ENCODE results near the gene MIER1. TPM values are rescaled to one million over a fixed set of nuclear protein-coding genes. Genes with fewer than 3 reads are reported as not detected.

Gene MIER1
- total and polyA plus RNA-seq, 5 experiments from 2014 or later = 30.1 to 68.5 (median 37.3) TPM

- Mint-ChIP-seq H3K27me3 (no peaks in the 10 kb centered on the region), H3K9me3 (no peaks in the 10 kb centered on the region)
These were observed 1.2 kb downstream of the MIER1 start for GRCh38 chr1:66925944-66926343.

GRCh38 chr1:66927528-66927927, 2.7 kb downstream of the MIER1 start:
- peaks cover 16 to 60% (median 53%) of the 10 kb centered on the region in 4 donors for H3K4me1 Mint-ChIP-seq
- POLR2A ChIA-PET = interaction anchor here (0.9 kb wide), 1 partner anchor 85 kb away, joined by 3 read pairs; no protein-coding TSS in a partner anchor
- DNase-seq (no peak), ATAC-seq (no peak)
- peak overlapping the region in 5 of 10 donors; percentile 6 to 65 (median 38) for H3K27ac Mint-ChIP-seq
- H3K36me3 Mint-ChIP-seq = no peaks in the 10 kb centered on the region
- H3K4me3 Mint-ChIP-seq = peak overlapping the region in 1 of 10 donors; percentile 12
- no peaks in the 10 kb centered on the region for H3K27me3 Mint-ChIP-seq
- H3K9me3 Mint-ChIP-seq = no peaks in the 10 kb centered on the region

More at GRCh38 chr1:66925944-66926343, 1.2 kb downstream of the MIER1 start:
- H3K4me1 Mint-ChIP-seq = peaks cover 10 to 50% (median 47%) of the 10 kb centered on the region in 4 donors
- POLR2A ChIA-PET = interaction anchor here (0.9 to 2.5 kb wide), 5 partner anchors 9 to 223 kb away, joined by 3 to 17 read pairs (median 4); no protein-coding TSS in a partner anchor
- peak overlapping the region; percentile 94 to 99 (median 97) for H3K27ac Mint-ChIP-seq
- H3K4me3 Mint-ChIP-seq = peak overlapping the region; percentile 93 to 98 (median 96)
- ATAC-seq (no peak), DNase-seq (no peak)
- no peaks in the 10 kb centered on the region for H3K36me3 Mint-ChIP-seq

DNA sequence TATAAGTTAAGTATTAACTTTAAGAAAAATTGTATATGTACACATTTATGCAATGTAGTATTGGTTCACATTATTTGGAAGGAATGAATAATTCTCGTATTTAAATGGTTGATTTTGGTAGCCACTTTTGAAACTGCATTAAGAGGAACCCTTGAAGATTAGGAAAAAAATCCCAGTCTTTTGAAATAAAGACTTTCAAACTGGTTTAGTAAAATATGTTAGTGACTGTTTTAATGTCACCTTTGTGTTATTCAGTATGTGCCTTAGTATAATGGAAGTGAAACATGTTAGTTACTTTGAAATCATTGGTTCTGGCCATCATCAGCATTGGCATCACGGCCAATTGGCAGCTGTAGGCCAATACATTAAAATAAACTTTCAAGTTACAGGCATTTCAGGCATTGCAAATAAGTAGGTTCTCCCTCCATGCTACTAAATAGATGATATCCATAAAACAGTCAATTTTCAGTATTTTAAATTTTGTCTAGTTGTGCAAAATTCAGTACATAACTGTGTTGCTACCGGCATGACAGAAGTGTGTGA, 4.4 kb downstream of the MIER1 start:
- H3K27ac Mint-ChIP-seq = peak overlapping the region; percentile 84 to 98 (median 92)
- POLR2A ChIA-PET = interaction anchor here (1.3 to 2.2 kb wide), 5 partner anchors 9 to 756 kb away, joined by 3 to 12 read pairs (median 4); partner anchors contain the start of genes GADD45A, SERBP1 and SLC35D1
- H3K4me3 Mint-ChIP-seq = peak overlapping the region; percentile 84 to 97 (median 92)
- no peaks in the 10 kb centered on the region for H3K36me3 Mint-ChIP-seq
- no peaks in the 10 kb centered on the region for H3K27me3 Mint-ChIP-seq
- ATAC-seq = no peak
- DNase-seq = peak in 1 of 10 donors; percentile 26
- peaks cover 14 to 64% (median 57%) of the 10 kb centered on the region in 4 donors for H3K4me1 Mint-ChIP-seq
- H3K9me3 Mint-ChIP-seq = no peaks in the 10 kb centered on the region

GRCh38 chr1:66929691-66929998, 4.9 kb downstream of the MIER1 start:
- no peak for ATAC-seq
- Mint-ChIP-seq H3K9me3 (no peaks in the 10 kb centered on the region), H3K27ac (peak overlapping the region; percentile 84 to 98 (median 92)), H3K36me3 (no peaks in the 10 kb centered on the region), H3K4me3 (peak overlapping the region; percentile 84 to 97 (median 92)), H3K4me1 (peaks cover 14 to 66% (median 57%) of the 10 kb centered on the region in 4 donors), H3K27me3 (no peaks in the 10 kb centered on the region)
- DNase-seq = no peak
- POLR2A ChIA-PET = interaction anchor here (0.6 to 2.2 kb wide), 10 partner anchors 10 to 756 kb away, joined by 3 to 12 read pairs (median 4); partner anchors contain the start of genes GADD45A, SERBP1 and SLC35D1

- POLR2A ChIA-PET = interaction anchor here (0.6 to 2.2 kb wide), 14 partner anchors 10 to 755 kb away, joined by 3 to 12 read pairs (median 3); partner anchors contain the start of genes GADD45A, SERBP1 and SLC35D1
- ATAC-seq (peak; percentile 64 to 70), DNase-seq (peak; percentile 89 to 97 (median 94))
- H3K4me1 Mint-ChIP-seq = peaks cover 14 to 72% (median 60%) of the 10 kb centered on the region in 4 donors
- H3K36me3 Mint-ChIP-seq = no peaks in the 10 kb centered on the region
- no peaks in the 10 kb centered on the region for H3K9me3 Mint-ChIP-seq
- H3K4me3 Mint-ChIP-seq = peak overlapping the region; percentile 84 to 97 (median 92)
- peak overlapping the region; percentile 84 to 98 (median 92) for H3K27ac Mint-ChIP-seq
- no peaks in the 10 kb centered on the region for H3K27me3 Mint-ChIP-seq
These were observed 5.4 kb downstream of the MIER1 start for GRCh38 chr1:66929999-66930822.

- no peak for DNase-seq
- Mint-ChIP-seq H3K36me3 (peaks cover 0 to 3% (median 0%) of the 10 kb centered on the region in 3 donors), H3K27ac (peak overlapping the region; percentile 84 to 98 (median 92)), H3K9me3 (no peaks in the 10 kb centered on the region), H3K27me3 (no peaks in the 10 kb centered on the region), H3K4me3 (peak overlapping the region; percentile 84 to 97 (median 92)), H3K4me1 (peaks cover 14 to 73% (median 61%) of the 10 kb centered on the region in 4 donors)
- no peak for ATAC-seq
- POLR2A ChIA-PET = interaction anchor here (0.6 to 2.2 kb wide), 12 partner anchors 15 to 755 kb away, joined by 3 to 12 read pairs (median 3); partner anchors contain the start of genes GADD45A, SERBP1 and SLC35D1
These were observed 6.0 kb downstream of the MIER1 start for GRCh38 chr1:66930823-66931174.

GRCh38 chr1:66931590-66931989, 6.8 kb downstream of the MIER1 start:
- DNase-seq = peak in 3 of 10 donors; percentile 29 to 37 (median 36)
- POLR2A ChIA-PET = interaction anchor here (0.6 kb wide), 1 partner anchor 497 kb away, joined by 4 read pairs; no protein-coding TSS in a partner anchor
- Mint-ChIP-seq H3K27ac (peak overlapping the region; percentile 84 to 98 (median 92)), H3K9me3 (no peaks in the 10 kb centered on the region), H3K36me3 (peaks cover 0 to 3% (median 0%) of the 10 kb centered on the region in 3 donors), H3K4me1 (peaks cover 16 to 71% (median 60%) of the 10 kb centered on the region in 4 donors), H3K27me3 (no peaks in the 10 kb centered on the region), H3K4me3 (peak overlapping the region; percentile 84 to 97 (median 92))
- peak; percentile 20 to 21 for ATAC-seq

DNA sequence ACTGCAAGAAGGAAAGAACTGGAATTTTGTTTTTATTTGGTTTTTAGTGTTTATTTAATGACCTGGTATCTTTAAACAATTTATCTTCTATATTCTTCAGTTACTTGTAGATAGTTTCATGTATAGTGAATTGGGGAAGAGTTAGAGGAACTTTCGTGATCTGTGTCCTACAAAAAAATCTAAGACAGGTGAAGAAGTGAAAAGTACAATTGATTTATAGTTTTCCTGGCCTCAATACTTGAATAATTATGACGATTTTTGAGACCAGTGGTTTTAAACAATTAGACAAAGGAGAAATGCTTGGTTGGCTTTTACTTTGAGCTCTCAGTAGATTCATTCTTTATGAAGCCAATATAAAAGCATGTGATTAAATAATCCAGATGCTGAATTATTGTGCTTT, 7.5 kb downstream of the MIER1 start:
- ATAC-seq = no peak
- peak overlapping the region; percentile 55 to 95 (median 80) for H3K27ac Mint-ChIP-seq
- peak overlapping the region; percentile 31 to 92 (median 74) for H3K4me3 Mint-ChIP-seq

GRCh38 chr1:66933887-66934700, 9.3 kb downstream of the MIER1 start:
- POLR2A ChIA-PET = interaction anchor here (1.2 to 3.1 kb wide), 2 partner anchors 8 to 9 kb away, joined by 6 to 17 read pairs; partner anchors contain the start of genes DNAI4 and MIER1
- peak in 3 of 10 donors; percentile 31 to 35 (median 35) for DNase-seq
- peaks cover 19 to 79% (median 72%) of the 10 kb centered on the region in 4 donors for H3K4me1 Mint-ChIP-seq
- ATAC-seq = peak; percentile 9 to 11
- peaks cover 0 to 3% (median 0%) of the 10 kb centered on the region in 3 donors for H3K36me3 Mint-ChIP-seq
- H3K27ac Mint-ChIP-seq = peak overlapping the region; percentile 67 to 93 (median 84)
- H3K27me3 Mint-ChIP-seq = no peaks in the 10 kb centered on the region
- H3K4me3 Mint-ChIP-seq = peak overlapping the region; percentile 56 to 92 (median 84)
- H3K9me3 Mint-ChIP-seq = no peaks in the 10 kb centered on the region

More for the DNA sequence above, 7.5 kb downstream of the MIER1 start:
- Mint-ChIP-seq H3K9me3 (no peaks in the 10 kb centered on the region), H3K4me1 (peaks cover 18 to 72% (median 62%) of the 10 kb centered on the region in 4 donors), H3K36me3 (peaks cover 0 to 3% (median 0%) of the 10 kb centered on the region in 3 donors), H3K27me3 (no peaks in the 10 kb centered on the region)
- DNase-seq = no peak
- POLR2A ChIA-PET = interaction anchor here (0.6 kb wide), 1 partner anchor 496 kb away, joined by 4 read pairs; no protein-coding TSS in a partner anchor

DNA sequence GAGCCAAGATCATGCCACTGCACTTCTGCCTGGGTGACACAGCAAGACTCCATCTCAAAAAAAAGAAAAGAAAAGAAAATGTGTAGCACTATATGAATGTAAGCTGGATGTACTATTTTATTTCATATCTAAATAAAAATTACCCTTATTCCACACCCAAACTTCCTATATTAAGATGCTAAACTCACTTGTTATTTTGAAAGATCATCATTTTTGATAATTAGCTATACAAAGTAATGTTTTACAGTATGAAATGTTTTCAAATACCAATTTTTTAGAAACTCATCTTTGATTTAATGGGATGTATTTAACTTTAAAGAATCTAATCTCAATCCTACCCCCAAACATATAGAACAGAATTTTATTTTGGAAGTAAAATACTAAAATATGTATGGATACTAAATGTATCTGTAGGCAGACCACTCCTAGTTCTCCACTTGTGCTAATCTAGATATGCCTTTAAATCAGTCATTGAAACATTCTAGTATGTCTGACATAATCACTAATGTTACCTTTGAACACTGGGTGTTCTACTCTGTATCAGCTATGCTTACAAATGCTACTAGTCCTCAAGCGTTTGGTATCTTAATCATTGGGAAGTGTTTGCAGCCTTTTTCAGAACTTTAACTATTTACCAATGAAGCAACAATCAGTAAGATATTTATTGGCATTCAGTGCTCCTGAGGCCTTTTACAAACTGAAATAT, 12.9 kb downstream of the MIER1 start:
- POLR2A ChIA-PET = interaction anchor here (1.1 kb wide), 1 partner anchor 13 kb away, joined by 3 read pairs; the partner anchor contains the start of genes DNAI4 and MIER1
- H3K4me3 Mint-ChIP-seq = peak overlapping the region in 9 of 10 donors; percentile 8 to 74 (median 53)
- DNase-seq (no peak), ATAC-seq (no peak)
- H3K27ac Mint-ChIP-seq = peak overlapping the region in 6 of 10 donors; percentile 6 to 72 (median 43)
- peaks cover 18 to 93% (median 83%) of the 10 kb centered on the region in 4 donors for H3K4me1 Mint-ChIP-seq
- H3K27me3 Mint-ChIP-seq = no peaks in the 10 kb centered on the region
- H3K36me3 Mint-ChIP-seq = peaks cover 0 to 26% (median 2%) of the 10 kb centered on the region in 3 donors
- no peaks in the 10 kb centered on the region for H3K9me3 Mint-ChIP-seq

- H3K4me1 Mint-ChIP-seq = peaks cover 18 to 91% (median 80%) of the 10 kb centered on the region in 4 donors
These were observed 13.8 kb downstream of the MIER1 start for GRCh38 chr1:66938613-66939012.

More at GRCh38 chr1:66938613-66939012, 13.8 kb downstream of the MIER1 start:
- H3K9me3 Mint-ChIP-seq = no peaks in the 10 kb centered on the region
- no peaks in the 10 kb centered on the region for H3K27me3 Mint-ChIP-seq
- H3K27ac Mint-ChIP-seq = peak overlapping the region in 4 of 10 donors; percentile 2 to 41 (median 40)
- H3K36me3 Mint-ChIP-seq = peaks cover 0 to 30% (median 2%) of the 10 kb centered on the region in 3 donors
- H3K4me3 Mint-ChIP-seq = peak overlapping the region in 5 of 10 donors; percentile 7 to 53 (median 50)
- no peak for DNase-seq
- POLR2A ChIA-PET = interaction anchor here (0.6 to 1.1 kb wide), 2 partner anchors 14 to 65 kb away, joined by 3 to 4 read pairs; partner anchors contain the start of genes DNAI4 and MIER1
- ATAC-seq = no peak

All from naive thymus-derived CD8-positive, alpha-beta T cell (primary cell).